Neural progenitor cell (in vitro differentiated cells): Measurements from ENCODE around the gene LMAN1L. TPM values are rescaled to one million over a fixed set of nuclear protein-coding genes. Genes with fewer than 3 reads are reported as not detected.
A peak's percentile ranks its signal among the peaks of the same experiment; 100 is the strongest.

Source experiments
- DNase-seq: peaks from one replicate; pipeline ENCODE4 v3.0.0-alpha.2; 2016; ENCODE audit warnings: low spot score
- H2AFZ ChIP-seq: fragments of 200-600 bp; sonication (generic); replicated peaks from 2 replicates; pipeline ENCODE4 v1.6.1; 2016; ENCODE audit warnings: antibody characterized with exemption
- H3F3A ChIP-seq: fragments of 200-600 bp; sonication (generic); 2 replicates; pipeline ENCODE4 v1.6.1; 2016; ENCODE audit warnings: antibody characterized with exemption, low read depth
- H3K27ac ChIP-seq: fragments of 200-600 bp; sonication (generic); 2 replicates; pipeline ENCODE4 v1.5.1; 2016; ENCODE audit warnings: mild to moderate bottlenecking
- H3K27me3 ChIP-seq: fragments of 200-600 bp; sonication (generic); 2 replicates; pipeline ENCODE4 v1.6.1; 2016; ENCODE audit warnings: mild to moderate bottlenecking, moderate library complexity
- H3K36me3 ChIP-seq: fragments of 200-600 bp; sonication (generic); 2 replicates; pipeline ENCODE4 v1.5.1; 2016
- H3K4me1 ChIP-seq: fragments of 200-600 bp; sonication (generic); 2 replicates; pipeline ENCODE4 v1.6.1; 2016; ENCODE audit warnings: mixed run types
- H3K4me2 ChIP-seq: fragments of 200-600 bp; sonication (generic); 2 replicates; pipeline ENCODE4 v1.6.1; 2016
- H3K4me3 ChIP-seq: fragments of 200-600 bp; sonication (generic); 2 replicates; pipeline ENCODE4 v1.5.1; 2016
- H3K79me2 ChIP-seq: fragments of 200-600 bp; sonication (generic); 2 replicates; pipeline ENCODE4 v1.6.1; 2016; ENCODE audit warnings: low read depth
- H3K9ac ChIP-seq: fragments of 200-600 bp; sonication (generic); 2 replicates; pipeline ENCODE4 v1.6.1; 2016
- H3K9me3 ChIP-seq: fragments of 200-600 bp; sonication (generic); 2 replicates; pipeline ENCODE4 v1.5.1; 2016; ENCODE audit warnings: low read depth
- H4K20me1 ChIP-seq: fragments of 200-600 bp; sonication (generic); 2 replicates; pipeline ENCODE4 v1.6.1; 2016; ENCODE audit warnings: low read depth
- H3K27ac Mint-ChIP-seq: 3 replicates; pipeline ENCODE4 v1.8.0; 2021; ENCODE audit warnings: mixed read lengths
- H3K27me3 Mint-ChIP-seq: 2 replicates; pipeline ENCODE4 v1.8.0; 2022; ENCODE audit warnings: low read depth, mild to moderate bottlenecking, inconsistent platforms, moderate library complexity, mixed read lengths; ENCODE audit not compliant: insufficient read depth
- H3K36me3 Mint-ChIP-seq: 3 replicates; pipeline ENCODE4 v1.8.0; 2021; ENCODE audit warnings: mixed read lengths
- H3K4me1 Mint-ChIP-seq: 3 replicates; pipeline ENCODE4 v1.8.0; 2021; ENCODE audit warnings: mixed read lengths
- H3K4me3 Mint-ChIP-seq: 3 replicates; pipeline ENCODE4 v1.8.0; 2021; ENCODE audit warnings: mild to moderate bottlenecking, moderate library complexity, mixed read lengths
- H3K9me3 Mint-ChIP-seq: 3 replicates; pipeline ENCODE4 v1.8.0; 2020; ENCODE audit warnings: mixed read lengths
- EZH2 ChIP-seq: fragments of 200-600 bp; sonication (generic); IDR thresholded peaks from 2 replicates; pipeline ENCODE4 v1.6.1; 2017; ENCODE audit warnings: antibody characterized with exemption, mild to moderate bottlenecking, moderate library complexity
- EZH2phosphoT487 ChIP-seq: fragments of 200-600 bp; sonication (generic); IDR thresholded peaks from 2 replicates; pipeline ENCODE4 v1.6.1; 2017; ENCODE audit warnings: antibody characterized with exemption
- total RNA-seq: library from RNA; depleted of rRNA; stranded (reverse); fragments of >200 nt; gene quantifications from 2 replicates; pipeline ENCODE4 v1.2.3, GENCODE V29; 2015; ENCODE audit warnings: low replicate concordance
- TF ChIP-seq, protein P1 (sequence below): fragments of 200-600 bp; sonication (generic); IDR thresholded peaks from 2 replicates; pipeline ENCODE4 v1.5.1; 2017; ENCODE audit warnings: antibody characterized with exemption, mild to moderate bottlenecking

Gene LMAN1L
- total RNA-seq, 1 donor from 2014 or later: not detected

DNA sequence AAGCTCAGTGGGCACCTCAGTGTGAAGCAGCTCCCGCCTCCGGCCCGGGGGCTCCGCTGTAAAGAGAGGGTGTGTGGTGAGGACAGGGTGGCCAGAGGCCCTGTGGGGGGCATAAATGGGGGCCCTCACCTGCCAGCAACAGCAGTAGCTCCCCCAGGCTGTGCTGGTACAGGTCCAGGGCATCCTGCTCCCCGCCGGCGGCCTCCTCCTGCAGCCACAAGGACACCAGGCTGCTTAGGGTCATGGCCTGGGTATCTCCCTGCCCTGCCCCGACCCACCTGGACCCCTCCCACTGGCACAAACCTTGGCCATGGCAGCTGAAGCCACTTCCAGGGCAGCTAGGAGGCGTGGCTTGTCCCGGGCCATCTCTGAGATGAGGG is 25.5 kb downstream of the LMAN1L start:
- no peak for DNase-seq
- Mint-ChIP-seq H3K27me3 (peaks cover 6% of the 10 kb centered on the region), H3K4me1 (peaks cover 22% of the 10 kb centered on the region), H3K9me3 (no peaks in the 10 kb centered on the region), H3K27ac (no peak overlapping the region), H3K4me3 (no peak overlapping the region), H3K36me3 (peaks cover 4% of the 10 kb centered on the region)
- TF ChIP-seq, protein P1, sequence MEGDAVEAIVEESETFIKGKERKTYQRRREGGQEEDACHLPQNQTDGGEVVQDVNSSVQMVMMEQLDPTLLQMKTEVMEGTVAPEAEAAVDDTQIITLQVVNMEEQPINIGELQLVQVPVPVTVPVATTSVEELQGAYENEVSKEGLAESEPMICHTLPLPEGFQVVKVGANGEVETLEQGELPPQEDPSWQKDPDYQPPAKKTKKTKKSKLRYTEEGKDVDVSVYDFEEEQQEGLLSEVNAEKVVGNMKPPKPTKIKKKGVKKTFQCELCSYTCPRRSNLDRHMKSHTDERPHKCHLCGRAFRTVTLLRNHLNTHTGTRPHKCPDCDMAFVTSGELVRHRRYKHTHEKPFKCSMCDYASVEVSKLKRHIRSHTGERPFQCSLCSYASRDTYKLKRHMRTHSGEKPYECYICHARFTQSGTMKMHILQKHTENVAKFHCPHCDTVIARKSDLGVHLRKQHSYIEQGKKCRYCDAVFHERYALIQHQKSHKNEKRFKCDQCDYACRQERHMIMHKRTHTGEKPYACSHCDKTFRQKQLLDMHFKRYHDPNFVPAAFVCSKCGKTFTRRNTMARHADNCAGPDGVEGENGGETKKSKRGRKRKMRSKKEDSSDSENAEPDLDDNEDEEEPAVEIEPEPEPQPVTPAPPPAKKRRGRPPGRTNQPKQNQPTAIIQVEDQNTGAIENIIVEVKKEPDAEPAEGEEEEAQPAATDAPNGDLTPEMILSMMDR: no peak
- TF ChIP-seq EZH2 (no peak), EZH2phosphoT487 (no peak)
- no peaks in the 10 kb centered on the region for H3K79me2 ChIP-seq
- H3K4me2 ChIP-seq: no peak overlapping the region
- no peaks in the 10 kb centered on the region for H3K4me1 ChIP-seq
- peaks cover 22% of the 10 kb centered on the region for H4K20me1 ChIP-seq
- H3K4me3 ChIP-seq: no peak overlapping the region
- H3F3A ChIP-seq: peaks cover 6% of the 10 kb centered on the region
- H3K27me3 ChIP-seq: no peaks in the 10 kb centered on the region
- H3K27ac ChIP-seq: no peak overlapping the region
- H3K9ac ChIP-seq: no peak overlapping the region
- no peak overlapping the region for H2AFZ ChIP-seq
- H3K36me3 ChIP-seq: no peaks in the 10 kb centered on the region
- no peaks in the 10 kb centered on the region for H3K9me3 ChIP-seq

DNA sequence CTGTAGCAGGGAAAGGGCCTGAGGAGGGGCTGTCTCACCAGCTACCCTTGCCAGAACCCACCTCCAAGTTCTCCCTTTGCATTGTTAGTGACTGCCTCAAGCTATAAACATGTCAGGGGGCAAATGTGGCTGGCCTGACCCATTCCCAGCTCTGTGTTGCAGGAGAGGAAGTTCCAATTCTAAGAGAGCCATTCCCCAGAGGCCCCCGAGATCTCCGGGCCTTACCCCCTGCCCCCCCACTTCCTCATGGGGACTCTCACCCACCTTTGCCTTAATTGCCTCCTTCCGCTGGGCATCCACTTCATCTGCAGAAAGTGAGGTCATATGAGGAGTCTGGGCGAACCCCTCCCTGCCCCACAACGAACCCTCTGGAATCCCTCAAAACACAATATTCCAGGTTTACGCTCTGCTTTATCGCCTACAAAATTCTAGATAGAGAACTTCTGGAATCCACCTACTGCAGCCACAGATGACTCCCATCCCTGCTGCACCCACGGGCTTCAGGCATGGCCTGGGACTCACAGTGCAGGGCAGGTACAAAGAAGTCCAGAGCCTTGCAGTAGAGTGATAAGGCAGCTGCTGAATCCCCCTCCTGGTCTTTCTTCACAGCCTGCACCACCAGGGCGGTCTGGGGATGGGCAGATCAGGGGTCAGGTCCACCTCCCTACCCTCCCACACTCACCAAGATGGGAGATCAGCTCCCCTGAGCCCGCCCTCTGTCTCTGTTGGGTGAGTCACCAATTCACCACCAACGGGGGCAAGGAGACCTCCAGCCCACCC is 26.3 kb downstream of the LMAN1L start:
- H3K36me3 Mint-ChIP-seq: peaks cover 6% of the 10 kb centered on the region
- no peak overlapping the region for H3K27ac ChIP-seq
- no peaks in the 10 kb centered on the region for H3K9me3 ChIP-seq
- no peaks in the 10 kb centered on the region for H3K9me3 Mint-ChIP-seq
- TF ChIP-seq EZH2 (no peak), EZH2phosphoT487 (no peak)
- TF ChIP-seq, protein P1: no peak
- no peak for DNase-seq
- H3K9ac ChIP-seq: no peak overlapping the region
- H3F3A ChIP-seq: peaks cover 14% of the 10 kb centered on the region
- H3K4me1 Mint-ChIP-seq: peaks cover 28% of the 10 kb centered on the region
- H2AFZ ChIP-seq: no peak overlapping the region
- H3K79me2 ChIP-seq: no peaks in the 10 kb centered on the region
- H3K36me3 ChIP-seq: no peaks in the 10 kb centered on the region
- no peak overlapping the region for H3K4me3 Mint-ChIP-seq
- peaks cover 8% of the 10 kb centered on the region for H3K4me1 ChIP-seq
- peaks cover 5% of the 10 kb centered on the region for H3K27me3 Mint-ChIP-seq
- peaks cover 22% of the 10 kb centered on the region for H4K20me1 ChIP-seq
- no peaks in the 10 kb centered on the region for H3K27me3 ChIP-seq
- no peak overlapping the region for H3K4me3 ChIP-seq
- H3K27ac Mint-ChIP-seq: no peak overlapping the region
- H3K4me2 ChIP-seq: no peak overlapping the region

DNA sequence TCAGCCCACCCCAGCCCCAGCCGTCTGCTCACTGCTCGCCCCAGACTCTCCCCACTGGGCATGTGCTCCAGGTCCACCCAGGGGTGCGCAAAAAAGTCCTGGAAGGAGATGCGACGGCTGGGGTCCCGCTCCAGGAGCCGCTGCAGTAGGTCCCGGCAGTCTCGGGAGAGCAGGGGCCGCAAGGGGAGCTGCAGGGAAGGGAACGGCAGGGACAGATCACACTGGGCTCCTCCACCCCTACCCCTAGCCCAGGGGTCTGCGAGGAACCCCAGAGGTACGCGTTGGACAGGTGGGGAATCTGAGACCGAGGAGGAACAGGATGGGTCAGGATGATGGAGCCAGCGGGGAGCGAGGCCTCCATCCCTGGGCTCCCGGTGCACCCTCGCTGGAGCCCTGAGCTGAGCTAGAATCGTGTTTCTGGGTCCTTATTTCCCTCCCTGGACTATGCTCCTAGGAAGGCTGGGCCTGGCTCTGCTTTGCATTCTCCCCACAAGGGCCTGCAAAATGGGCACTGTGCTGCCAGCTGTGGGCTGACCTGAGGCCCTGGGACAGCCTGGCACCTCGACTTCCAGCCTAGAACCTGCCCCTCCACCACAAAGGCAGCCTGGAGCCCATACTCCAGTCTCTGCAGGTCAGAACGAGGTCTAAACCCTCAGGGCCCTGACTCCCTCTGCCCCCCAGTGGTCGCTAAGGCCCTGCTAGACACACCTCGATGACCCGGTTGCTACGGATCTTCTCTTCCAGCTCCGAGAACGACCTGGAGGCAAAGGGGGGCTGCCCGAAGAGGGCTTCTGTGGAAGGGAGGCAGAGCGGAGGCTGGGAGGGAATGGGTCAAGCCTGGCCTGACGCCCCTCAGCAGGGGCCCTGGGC is 27.1 kb downstream of the LMAN1L start:
- TF ChIP-seq, protein P1: peak; percentile 24
- TF ChIP-seq EZH2phosphoT487 (no peak), EZH2 (no peak)
- Mint-ChIP-seq H3K27me3 (peaks cover 7% of the 10 kb centered on the region), H3K27ac (no peak overlapping the region), H3K36me3 (peaks cover 6% of the 10 kb centered on the region), H3K4me1 (peaks cover 35% of the 10 kb centered on the region), H3K9me3 (no peaks in the 10 kb centered on the region), H3K4me3 (no peak overlapping the region)
- no peak overlapping the region for H3K4me3 ChIP-seq
- no peaks in the 10 kb centered on the region for H3K9me3 ChIP-seq
- DNase-seq: no peak
- no peaks in the 10 kb centered on the region for H3K36me3 ChIP-seq
- peaks cover 22% of the 10 kb centered on the region for H3F3A ChIP-seq
- no peak overlapping the region for H3K27ac ChIP-seq
- no peak overlapping the region for H2AFZ ChIP-seq
- H3K27me3 ChIP-seq: no peaks in the 10 kb centered on the region
- H3K4me2 ChIP-seq: no peak overlapping the region
- peaks cover 22% of the 10 kb centered on the region for H4K20me1 ChIP-seq
- H3K4me1 ChIP-seq: peaks cover 16% of the 10 kb centered on the region
- no peak overlapping the region for H3K9ac ChIP-seq
- no peaks in the 10 kb centered on the region for H3K79me2 ChIP-seq
